Adipocyte (in vitro differentiated cells): ENCODE results near the gene PSMD3.

Experiments
- DNase-seq: peaks from one replicate; pipeline ENCODE4 v3.0.0-alpha.2; 2015; ENCODE audit warnings: low read depth
- H3K27me3 ChIP-seq: replicated peaks from 2 replicates; pipeline ENCODE4 v1.7.0; 2013; ENCODE audit warnings: mild to moderate bottlenecking, low read length, moderate library complexity; ENCODE audit not compliant: control insufficient read depth, insufficient read depth
- H3K36me3 ChIP-seq: 2 replicates; pipeline ENCODE4 v1.7.0; 2013; ENCODE audit warnings: low read length, mild to moderate bottlenecking, moderate library complexity; ENCODE audit not compliant: control insufficient read depth, insufficient read depth, severe bottlenecking
- H3K4me1 ChIP-seq: 2 replicates; pipeline ENCODE4 v1.7.0; 2013; ENCODE audit warnings: mild to moderate bottlenecking, low read length, moderate library complexity; ENCODE audit not compliant: control insufficient read depth, insufficient read depth
- H3K4me3 ChIP-seq: 2 replicates; pipeline ENCODE4 v1.7.0; 2013; ENCODE audit warnings: mild to moderate bottlenecking, low read length, moderate library complexity
- H3K9ac ChIP-seq: 2 replicates; pipeline ENCODE4 v1.7.0; 2013; ENCODE audit warnings: mild to moderate bottlenecking, low read length, moderate library complexity
- H3K9me3 ChIP-seq: 2 replicates; pipeline ENCODE4 v1.7.0; 2013; ENCODE audit warnings: mild to moderate bottlenecking, low read length, moderate library complexity; ENCODE audit not compliant: control insufficient read depth

The PSMD3 gene

DNA sequence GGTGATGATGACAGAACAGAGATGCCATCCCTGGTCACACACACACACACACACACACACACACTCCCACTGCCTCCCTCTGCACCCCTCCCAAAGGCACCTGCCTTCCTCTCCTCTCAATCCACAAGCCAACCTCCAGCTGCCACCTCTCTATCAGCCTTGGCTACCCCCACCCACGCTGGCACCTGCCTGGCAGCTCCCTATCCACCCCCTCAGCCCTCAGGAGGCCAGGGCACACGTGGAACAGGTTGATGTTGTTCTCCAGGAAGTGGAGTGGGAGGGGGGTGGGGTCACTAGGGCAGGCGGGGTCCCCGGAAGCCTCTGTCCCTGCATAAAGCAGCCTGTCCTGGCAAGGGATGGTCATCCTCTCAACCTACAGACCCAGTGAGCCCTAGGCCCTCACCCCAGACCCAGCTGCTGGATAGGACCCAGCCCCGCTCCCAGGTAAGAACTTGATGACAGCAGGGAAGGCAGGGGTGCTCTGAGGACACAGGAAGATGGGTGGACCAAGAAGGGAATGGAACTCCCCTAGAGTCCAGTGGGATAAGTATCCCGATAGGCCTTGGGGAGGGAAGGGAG lies 17.9 kb upstream of the PSMD3 start, which contains the start of gene GSDMA:
Gene GSDMA (plus strand): TSS at position 363 of the 579 bp plus-strand sequence. CDS start 2,684 bp downstream, outside the sequence.
- H3K9me3 ChIP-seq: no peaks in the 10 kb centered on the region
- H3K4me1 ChIP-seq: no peaks in the 10 kb centered on the region
- no peak for DNase-seq
- no peak within 1 kb of the TSS for H3K4me3 ChIP-seq
- H3K9ac ChIP-seq: no peak within 1 kb of the TSS
- H3K27me3 ChIP-seq: no peaks in the 10 kb centered on the region
- no peaks in the 10 kb centered on the region for H3K36me3 ChIP-seq

DNA sequence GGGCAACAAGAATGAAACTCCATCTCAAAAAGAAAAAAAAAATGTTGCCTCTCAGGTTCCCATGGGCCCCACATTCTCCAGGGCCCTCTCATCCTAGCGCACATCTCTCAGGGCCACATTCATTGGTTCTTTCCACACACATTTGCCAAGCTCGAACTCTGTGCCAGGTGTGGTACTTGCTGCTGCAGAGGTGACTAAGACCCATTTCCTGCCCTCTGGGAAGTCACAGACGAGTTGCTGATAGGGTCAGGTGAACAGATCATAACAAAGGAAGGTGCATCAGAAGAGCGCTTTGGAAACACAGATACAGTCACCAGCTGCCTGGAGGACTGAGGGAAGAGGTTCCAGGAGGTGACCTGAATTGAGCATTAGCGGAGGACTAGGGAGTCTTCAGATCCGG lies 16.8 kb upstream of the PSMD3 start:
- Histone ChIP-seq H3K36me3 (no peaks in the 10 kb centered on the region), H3K4me3 (no peak overlapping the region), H3K27me3 (no peaks in the 10 kb centered on the region), H3K9me3 (no peaks in the 10 kb centered on the region), H3K9ac (no peak overlapping the region), H3K4me1 (no peaks in the 10 kb centered on the region)
- DNase-seq: no peak

DNA sequence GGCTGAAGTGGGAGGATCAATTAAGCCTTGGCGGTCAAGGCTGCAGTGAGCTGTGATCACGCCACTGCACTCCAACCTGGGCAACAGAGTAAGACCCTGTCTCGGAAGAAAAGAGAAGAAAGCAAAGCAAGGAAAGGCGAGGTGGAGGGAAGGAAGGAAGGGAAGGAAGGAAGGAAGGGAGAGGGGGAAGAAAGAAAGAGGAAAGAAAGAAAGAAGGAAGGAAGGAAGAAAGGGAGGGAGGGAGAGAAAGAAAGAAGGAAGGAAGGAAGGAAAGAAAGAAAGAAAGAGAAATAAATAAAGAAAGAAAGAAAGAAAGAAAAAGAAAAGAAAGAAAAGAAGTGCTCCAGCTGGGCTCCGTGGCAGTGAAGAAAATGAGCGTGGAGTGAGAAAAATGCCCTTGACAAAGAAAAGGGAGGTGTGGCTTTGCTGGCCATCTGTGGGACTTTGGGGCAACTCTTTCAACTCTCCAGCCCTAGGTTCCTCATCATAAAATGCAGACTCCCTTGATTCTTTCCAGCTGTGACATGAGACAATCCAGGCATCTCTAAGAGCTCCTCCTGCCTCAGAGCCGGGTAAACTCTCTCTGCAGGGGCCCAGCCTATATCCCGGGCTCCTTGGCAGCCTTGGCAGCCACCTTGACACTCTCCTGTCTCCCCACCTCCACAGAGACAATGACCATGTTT lies 15.4 kb upstream of the PSMD3 start:
- H3K9ac ChIP-seq: no peak overlapping the region
- DNase-seq: peak; percentile 13
- H3K27me3 ChIP-seq: no peaks in the 10 kb centered on the region
- no peak overlapping the region for H3K4me3 ChIP-seq
- H3K36me3 ChIP-seq: no peaks in the 10 kb centered on the region
- H3K4me1 ChIP-seq: no peaks in the 10 kb centered on the region
- H3K9me3 ChIP-seq: no peaks in the 10 kb centered on the region

DNA sequence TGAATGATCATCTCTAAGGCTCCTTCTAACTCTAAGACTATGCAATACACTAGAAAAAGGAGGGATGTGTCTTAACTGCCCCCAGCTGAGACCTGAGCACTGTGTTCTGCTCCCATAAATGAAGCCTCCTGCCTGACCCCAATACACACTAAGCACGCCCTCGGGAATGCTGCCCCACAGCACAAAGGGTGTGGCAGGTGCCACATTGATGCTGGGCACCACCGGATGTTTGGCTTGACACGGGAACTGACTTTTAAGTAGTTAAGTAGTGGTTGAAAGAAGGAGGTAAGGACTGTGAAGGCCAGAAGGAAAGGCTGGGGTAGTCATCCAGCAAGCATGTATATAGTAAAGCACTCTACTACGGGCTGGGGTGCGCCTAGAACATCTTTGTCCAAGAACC lies 13.8 kb upstream of the PSMD3 start:
- Histone ChIP-seq H3K36me3 (no peaks in the 10 kb centered on the region), H3K9ac (no peak overlapping the region), H3K4me3 (no peak overlapping the region), H3K9me3 (no peaks in the 10 kb centered on the region), H3K4me1 (no peaks in the 10 kb centered on the region), H3K27me3 (no peaks in the 10 kb centered on the region)
- no peak for DNase-seq

DNA sequence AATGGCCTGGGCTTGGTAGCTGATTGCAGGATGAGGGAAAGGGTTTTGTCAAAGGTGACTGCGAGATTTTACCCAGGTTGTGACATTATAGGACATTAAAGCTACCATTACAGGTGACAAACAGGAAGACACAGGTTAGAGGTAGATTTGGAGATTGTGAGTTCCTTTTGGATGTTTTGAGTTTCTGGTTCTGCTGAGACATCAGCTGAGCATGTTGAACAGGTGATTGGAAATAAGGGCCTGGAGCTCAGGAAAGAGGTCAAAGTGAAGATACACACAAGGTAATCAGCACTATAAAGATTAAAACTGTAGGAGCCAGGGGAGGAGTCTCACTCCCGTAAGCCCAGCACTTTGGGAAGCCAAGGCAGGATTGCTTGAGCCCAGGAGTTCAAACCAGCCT lies 11.8 kb upstream of the PSMD3 start:
- Histone ChIP-seq H3K27me3 (no peaks in the 10 kb centered on the region), H3K4me3 (no peak overlapping the region), H3K9ac (no peak overlapping the region), H3K9me3 (no peaks in the 10 kb centered on the region), H3K36me3 (no peaks in the 10 kb centered on the region), H3K4me1 (peaks cover 8% of the 10 kb centered on the region)
- DNase-seq: no peak

DNA sequence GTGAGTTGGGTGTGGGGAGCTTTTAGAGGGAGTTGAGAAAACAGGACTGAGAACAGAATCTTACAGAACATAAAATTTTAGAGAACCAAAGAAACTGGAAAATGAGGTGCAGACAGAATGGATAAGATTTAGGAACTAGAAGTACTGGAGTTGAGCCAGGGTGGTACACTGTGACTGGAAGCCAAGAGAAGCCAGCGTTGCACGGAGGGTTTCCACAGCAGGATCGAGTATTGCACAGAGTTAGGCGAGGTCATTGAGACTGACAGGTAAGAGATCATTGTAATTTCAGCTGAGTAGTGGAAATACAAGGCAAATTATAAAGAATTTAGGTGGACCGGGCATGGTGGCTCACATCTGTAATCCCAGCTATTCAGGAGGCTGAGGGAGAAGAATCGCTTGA lies 11.2 kb upstream of the PSMD3 start:
- Histone ChIP-seq H3K36me3 (no peaks in the 10 kb centered on the region), H3K9ac (no peak overlapping the region), H3K4me3 (no peak overlapping the region), H3K4me1 (peaks cover 12% of the 10 kb centered on the region), H3K27me3 (no peaks in the 10 kb centered on the region), H3K9me3 (no peaks in the 10 kb centered on the region)
- DNase-seq: no peak

DNA sequence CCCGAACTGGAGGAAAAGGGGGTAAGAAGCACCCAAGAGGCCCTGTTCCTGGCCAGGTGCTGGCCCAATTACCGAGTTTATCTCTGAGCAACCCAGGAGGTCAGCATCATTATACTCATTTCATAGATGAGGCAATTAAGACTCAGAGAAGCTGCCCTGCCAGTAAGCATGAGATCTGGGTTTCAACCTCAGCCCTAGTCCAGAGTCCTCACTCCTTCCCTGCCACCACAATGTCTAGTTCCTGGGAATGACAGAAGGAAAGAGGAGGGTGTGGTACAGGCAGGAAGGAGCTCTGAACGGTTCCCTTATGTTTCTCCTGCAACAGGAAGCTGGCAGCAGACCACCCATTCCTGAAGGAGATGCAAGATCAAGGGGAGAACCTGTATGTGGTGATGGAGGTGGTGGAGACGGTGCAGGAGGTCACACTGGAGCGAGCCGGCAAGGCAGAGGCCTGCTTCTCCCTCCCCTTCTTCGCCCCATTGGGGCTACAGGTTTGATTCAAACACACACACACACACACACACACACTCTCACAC lies 10.4 kb upstream of the PSMD3 start:
- DNase-seq: no peak
- no peak overlapping the region for H3K4me3 ChIP-seq
- H3K9me3 ChIP-seq: no peaks in the 10 kb centered on the region
- H3K9ac ChIP-seq: no peak overlapping the region
- H3K4me1 ChIP-seq: peaks cover 12% of the 10 kb centered on the region
- no peaks in the 10 kb centered on the region for H3K36me3 ChIP-seq
- no peaks in the 10 kb centered on the region for H3K27me3 ChIP-seq

DNA sequence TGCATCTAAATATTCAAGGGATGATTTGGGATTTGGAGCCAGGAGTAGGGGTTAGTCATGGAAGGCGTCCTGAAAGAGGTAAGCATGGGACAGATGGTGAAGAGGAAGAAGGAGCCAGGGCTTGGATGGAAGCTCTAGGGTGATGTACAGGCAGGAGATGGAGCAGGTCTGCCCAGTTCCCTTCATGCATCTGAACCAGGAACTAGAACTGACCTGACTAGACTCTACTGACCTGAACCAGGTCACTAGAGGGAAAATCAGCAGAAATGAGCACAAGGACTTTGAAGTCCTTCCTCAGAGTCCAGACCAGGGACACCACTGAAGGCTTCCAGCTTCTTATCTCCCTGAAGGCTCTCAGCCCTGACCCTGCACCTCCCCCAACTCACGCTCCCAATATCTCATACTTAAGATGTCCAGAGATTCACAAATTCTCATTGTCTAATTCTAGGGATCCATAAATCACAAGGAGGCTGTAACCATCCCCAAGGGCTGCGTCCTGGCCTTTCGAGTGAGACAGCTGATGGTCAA lies 9.5 kb upstream of the PSMD3 start:
- no peak for DNase-seq
- Histone ChIP-seq H3K4me1 (peaks cover 12% of the 10 kb centered on the region), H3K4me3 (no peak overlapping the region), H3K27me3 (no peaks in the 10 kb centered on the region), H3K9ac (no peak overlapping the region), H3K9me3 (no peaks in the 10 kb centered on the region), H3K36me3 (no peaks in the 10 kb centered on the region)

DNA sequence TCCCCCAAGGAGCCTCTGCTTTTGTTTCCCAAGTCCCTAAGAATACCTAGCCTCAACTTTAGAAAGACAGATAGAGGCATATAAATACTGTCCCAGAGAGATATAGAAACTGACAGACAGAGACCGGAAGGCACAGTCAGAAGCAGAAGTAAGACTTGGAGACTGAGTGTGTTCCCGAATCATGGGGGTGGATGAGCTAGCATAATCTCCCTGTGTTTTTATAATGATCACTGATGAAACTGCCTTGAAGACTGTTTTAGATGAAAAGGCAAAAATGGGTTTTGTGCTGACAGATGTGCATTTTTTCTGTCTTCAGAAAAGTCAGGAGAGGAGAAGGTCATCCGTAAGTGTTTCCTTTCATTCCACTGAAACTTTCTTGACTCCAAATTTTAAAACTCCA lies 8.3 kb upstream of the PSMD3 start:
- no peak overlapping the region for H3K4me3 ChIP-seq
- peaks cover 12% of the 10 kb centered on the region for H3K4me1 ChIP-seq
- H3K27me3 ChIP-seq: no peaks in the 10 kb centered on the region
- DNase-seq: no peak
- H3K36me3 ChIP-seq: no peaks in the 10 kb centered on the region
- peak overlapping the region; percentile 14 for H3K9ac ChIP-seq
- no peaks in the 10 kb centered on the region for H3K9me3 ChIP-seq

DNA sequence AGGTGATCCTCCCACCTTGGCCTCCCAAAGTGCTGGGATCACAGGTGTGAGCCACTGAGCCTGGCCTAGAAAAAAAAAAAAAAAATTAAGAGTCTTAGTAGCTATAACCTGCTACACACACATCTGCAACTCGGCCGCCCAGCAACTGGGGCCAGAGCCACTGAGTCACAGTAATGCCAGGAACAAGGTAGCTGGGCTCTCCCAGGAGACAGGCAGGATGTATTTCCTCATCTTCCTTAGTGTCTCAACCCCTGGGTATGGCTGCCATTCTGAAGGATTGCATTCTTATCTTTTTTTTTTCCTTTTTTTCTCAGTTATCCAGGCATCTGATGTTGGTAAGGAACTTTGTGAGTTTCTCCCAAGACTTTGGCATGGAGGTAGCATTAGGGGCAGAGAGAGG lies 7.1 kb upstream of the PSMD3 start:
- Histone ChIP-seq H3K9ac (no peak overlapping the region), H3K4me1 (peaks cover 12% of the 10 kb centered on the region), H3K9me3 (no peaks in the 10 kb centered on the region), H3K36me3 (no peaks in the 10 kb centered on the region), H3K27me3 (no peaks in the 10 kb centered on the region), H3K4me3 (no peak overlapping the region)
- no peak for DNase-seq

DNA sequence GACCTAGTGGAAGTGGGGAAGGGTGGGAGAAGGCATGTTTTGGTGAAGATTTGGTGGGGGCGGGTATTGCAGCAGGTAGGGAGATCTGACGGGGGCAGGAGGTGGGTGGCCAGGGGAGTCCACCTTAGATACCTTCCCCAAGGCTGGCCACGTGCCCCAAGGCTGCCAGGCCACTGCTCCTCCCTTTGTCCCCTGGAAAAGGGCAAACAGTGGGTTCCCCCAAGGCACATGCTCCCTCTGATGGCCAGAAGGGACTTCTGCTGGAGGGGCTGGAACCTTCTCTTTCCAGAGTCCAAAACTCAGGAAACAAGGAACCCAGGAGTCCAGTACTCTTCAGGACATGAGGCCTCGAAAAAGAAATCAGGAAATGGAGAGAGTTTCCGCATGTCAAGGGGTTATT lies 6.2 kb upstream of the PSMD3 start:
- peaks cover 18% of the 10 kb centered on the region for H3K4me1 ChIP-seq
- no peak for DNase-seq
- H3K4me3 ChIP-seq: no peak overlapping the region
- no peak overlapping the region for H3K9ac ChIP-seq
- H3K27me3 ChIP-seq: no peaks in the 10 kb centered on the region
- no peaks in the 10 kb centered on the region for H3K9me3 ChIP-seq
- H3K36me3 ChIP-seq: no peaks in the 10 kb centered on the region
